ENCODE data around the gene THSD7A. TPM values are rescaled to one million over a fixed set of nuclear protein-coding genes. Genes with fewer than 3 reads are reported as not detected.

THSD7A gene
- total RNA-seq, 1 experiment from 2014 or later = 0.68 TPM

DNA sequence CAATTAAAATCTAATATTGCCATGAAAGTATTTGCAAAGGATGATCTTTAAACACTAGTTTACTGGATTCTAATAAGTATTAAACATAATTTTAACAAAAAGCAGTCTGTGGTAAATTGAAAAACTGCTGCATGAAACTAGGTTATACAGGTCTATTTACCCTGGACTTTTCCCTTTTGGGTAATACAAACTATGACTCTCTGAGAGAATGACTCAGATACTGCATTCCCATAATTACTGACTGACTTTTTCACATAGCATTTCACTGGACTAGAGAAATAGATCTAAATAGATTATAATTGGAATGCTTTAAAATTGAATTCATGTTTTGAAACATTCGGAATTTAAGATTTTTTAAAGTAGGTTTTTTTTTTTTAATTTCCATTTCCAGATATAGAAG is 395.7 kb downstream of the THSD7A start (continued):
- TF ChIP-seq, protein P1, sequence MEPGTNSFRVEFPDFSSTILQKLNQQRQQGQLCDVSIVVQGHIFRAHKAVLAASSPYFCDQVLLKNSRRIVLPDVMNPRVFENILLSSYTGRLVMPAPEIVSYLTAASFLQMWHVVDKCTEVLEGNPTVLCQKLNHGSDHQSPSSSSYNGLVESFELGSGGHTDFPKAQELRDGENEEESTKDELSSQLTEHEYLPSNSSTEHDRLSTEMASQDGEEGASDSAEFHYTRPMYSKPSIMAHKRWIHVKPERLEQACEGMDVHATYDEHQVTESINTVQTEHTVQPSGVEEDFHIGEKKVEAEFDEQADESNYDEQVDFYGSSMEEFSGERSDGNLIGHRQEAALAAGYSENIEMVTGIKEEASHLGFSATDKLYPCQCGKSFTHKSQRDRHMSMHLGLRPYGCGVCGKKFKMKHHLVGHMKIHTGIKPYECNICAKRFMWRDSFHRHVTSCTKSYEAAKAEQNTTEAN (CRISPR knock-in tag; IDR thresholded peaks at IDR 0.05) = no peak
- TF ChIP-seq EMX1 (CRISPR knock-in tag; IDR thresholded peaks at IDR 0.05) = no peak

DNA sequence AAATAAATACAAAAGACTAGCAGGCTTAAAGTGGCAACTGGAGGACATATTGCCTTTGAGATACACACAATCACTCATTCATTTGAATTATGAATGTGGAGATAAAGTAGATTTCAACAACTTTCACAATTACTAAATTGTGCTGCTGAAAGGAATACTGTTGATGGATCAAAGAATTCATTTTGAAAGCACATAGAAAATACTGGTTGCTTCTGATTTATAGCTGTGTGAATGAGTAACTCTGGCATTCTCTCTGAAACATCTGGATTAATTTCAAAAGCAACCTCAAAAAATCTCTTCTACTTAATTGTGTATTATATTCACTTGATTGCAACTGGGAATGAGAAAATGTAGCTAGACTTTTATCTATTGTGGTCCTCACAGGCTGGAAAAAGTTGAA is 397.6 kb downstream of the THSD7A start:
- Mint-ChIP-seq H3K4me3 (no peak overlapping the region), H3K36me3 (peaks cover 7% of the 10 kb centered on the region), H3K27ac (no peak overlapping the region), H3K27me3 (ENCODE audit: low read depth) (no peaks in the 10 kb centered on the region; the same call in 1 of the 2 replicates), H3K4me1 (peaks cover 17% of the 10 kb centered on the region), H3K9me3 (peaks cover 12% of the 10 kb centered on the region)
- ChIA-PET POLR2A (no interaction called here), CTCF (no interaction called here)
- ATAC-seq = no peak
- DNase-seq (ENCODE audit: low spot score) = no peak
- TF ChIP-seq IRF2 (CRISPR knock-in tag; IDR thresholded peaks at IDR 0.05; ENCODE audit: borderline replicate concordance, low read depth) (no peak), JAZF1 (CRISPR knock-in tag; IDR thresholded peaks at IDR 0.05) (no peak), TP53 (CRISPR knock-in tag; IDR thresholded peaks at IDR 0.05) (no peak), GRHL2 (CRISPR knock-in tag; IDR thresholded peaks at IDR 0.05; ENCODE audit: insufficient replicate concordance, severe bottlenecking) (no peak), FOXJ3 (CRISPR knock-in tag; IDR thresholded peaks at IDR 0.05; ENCODE audit: borderline replicate concordance) (no peak), CBFB (CRISPR knock-in tag; IDR thresholded peaks at IDR 0.05; ENCODE audit: low read depth) (no peak), HMGA2 (CRISPR knock-in tag; IDR thresholded peaks at IDR 0.05) (no peak), RELA (CRISPR knock-in tag; IDR thresholded peaks at IDR 0.05; ENCODE audit: borderline replicate concordance) (no peak), PRRX2 (CRISPR knock-in tag; IDR thresholded peaks at IDR 0.05) (no peak), ZNF396 (CRISPR knock-in tag; IDR thresholded peaks at IDR 0.05; ENCODE audit: borderline replicate concordance) (no peak), MXD4 (CRISPR knock-in tag; IDR thresholded peaks at IDR 0.05; ENCODE audit: borderline replicate concordance) (no peak), OVOL2 (CRISPR knock-in tag; IDR thresholded peaks at IDR 0.05; ENCODE audit: borderline replicate concordance) (no peak)

DNA sequence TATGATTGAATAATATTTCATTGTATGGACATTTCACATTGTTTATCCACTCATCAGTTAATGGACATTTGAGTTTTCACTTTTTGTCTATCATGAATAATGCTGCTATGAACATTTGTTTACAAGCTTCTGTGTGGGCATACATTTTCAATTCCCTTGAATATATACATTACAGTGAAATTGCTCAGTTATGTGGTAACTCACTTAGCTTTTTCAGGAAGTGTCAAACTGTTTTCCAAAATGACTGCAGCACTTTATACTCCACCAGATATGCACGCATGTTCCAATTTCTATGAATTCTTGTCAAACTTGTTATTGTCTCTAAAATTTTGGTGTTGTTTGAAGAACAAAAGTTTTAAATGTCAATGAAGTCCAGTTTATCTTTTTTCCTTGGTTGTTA is 401.2 kb downstream of the THSD7A start:
- DNase-seq (ENCODE audit: low spot score) (no peak), ATAC-seq (no peak)
- Mint-ChIP-seq H3K4me3 (no peak overlapping the region), H3K9me3 (peaks cover 11% of the 10 kb centered on the region), H3K36me3 (peaks cover 7% of the 10 kb centered on the region), H3K4me1 (peaks cover 12% of the 10 kb centered on the region), H3K27ac (no peak overlapping the region), H3K27me3 (ENCODE audit: low read depth) (no peaks in the 10 kb centered on the region; the same call in 1 of the 2 replicates)
- CTCF ChIA-PET = no interaction called here
- POLR2A ChIA-PET = no interaction called here
- TF ChIP-seq, protein P2, sequence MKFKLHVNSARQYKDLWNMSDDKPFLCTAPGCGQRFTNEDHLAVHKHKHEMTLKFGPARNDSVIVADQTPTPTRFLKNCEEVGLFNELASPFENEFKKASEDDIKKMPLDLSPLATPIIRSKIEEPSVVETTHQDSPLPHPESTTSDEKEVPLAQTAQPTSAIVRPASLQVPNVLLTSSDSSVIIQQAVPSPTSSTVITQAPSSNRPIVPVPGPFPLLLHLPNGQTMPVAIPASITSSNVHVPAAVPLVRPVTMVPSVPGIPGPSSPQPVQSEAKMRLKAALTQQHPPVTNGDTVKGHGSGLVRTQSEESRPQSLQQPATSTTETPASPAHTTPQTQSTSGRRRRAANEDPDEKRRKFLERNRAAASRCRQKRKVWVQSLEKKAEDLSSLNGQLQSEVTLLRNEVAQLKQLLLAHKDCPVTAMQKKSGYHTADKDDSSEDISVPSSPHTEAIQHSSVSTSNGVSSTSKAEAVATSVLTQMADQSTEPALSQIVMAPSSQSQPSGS (CRISPR knock-in tag; IDR thresholded peaks at IDR 0.05; ENCODE audit: borderline replicate concordance, low read depth) = no peak
- TF ChIP-seq HMGA2 (CRISPR knock-in tag; IDR thresholded peaks at IDR 0.05) (no peak), FOXP1 (CRISPR knock-in tag; IDR thresholded peaks at IDR 0.05; ENCODE audit: borderline replicate concordance) (no peak), IRF2 (CRISPR knock-in tag; IDR thresholded peaks at IDR 0.05; ENCODE audit: borderline replicate concordance, low read depth) (no peak), SMAD3 (CRISPR knock-in tag; IDR thresholded peaks at IDR 0.05; ENCODE audit: borderline replicate concordance) (no peak), ZNF671 (CRISPR knock-in tag; IDR thresholded peaks at IDR 0.05) (no peak), ZNF121 (CRISPR knock-in tag; IDR thresholded peaks at IDR 0.05) (no peak), CREB1 (CRISPR knock-in tag; IDR thresholded peaks at IDR 0.05) (no peak), CREM (CRISPR knock-in tag; IDR thresholded peaks at IDR 0.05) (no peak), ZNF416 (CRISPR knock-in tag; IDR thresholded peaks at IDR 0.05) (no peak), NR1H2 (CRISPR knock-in tag; IDR thresholded peaks at IDR 0.05) (no peak), NFATC4 (CRISPR knock-in tag; IDR thresholded peaks at IDR 0.05) (no peak), ATF1 (CRISPR knock-in tag; IDR thresholded peaks at IDR 0.05) (no peak), SP1 (CRISPR knock-in tag; conservative IDR thresholded peaks at IDR 0.05) (no peak)
- TF ChIP-seq, protein P3, sequence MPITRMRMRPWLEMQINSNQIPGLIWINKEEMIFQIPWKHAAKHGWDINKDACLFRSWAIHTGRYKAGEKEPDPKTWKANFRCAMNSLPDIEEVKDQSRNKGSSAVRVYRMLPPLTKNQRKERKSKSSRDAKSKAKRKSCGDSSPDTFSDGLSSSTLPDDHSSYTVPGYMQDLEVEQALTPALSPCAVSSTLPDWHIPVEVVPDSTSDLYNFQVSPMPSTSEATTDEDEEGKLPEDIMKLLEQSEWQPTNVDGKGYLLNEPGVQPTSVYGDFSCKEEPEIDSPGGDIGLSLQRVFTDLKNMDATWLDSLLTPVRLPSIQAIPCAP (CRISPR knock-in tag; IDR thresholded peaks at IDR 0.05) = no peak
- TF ChIP-seq, protein P4, sequence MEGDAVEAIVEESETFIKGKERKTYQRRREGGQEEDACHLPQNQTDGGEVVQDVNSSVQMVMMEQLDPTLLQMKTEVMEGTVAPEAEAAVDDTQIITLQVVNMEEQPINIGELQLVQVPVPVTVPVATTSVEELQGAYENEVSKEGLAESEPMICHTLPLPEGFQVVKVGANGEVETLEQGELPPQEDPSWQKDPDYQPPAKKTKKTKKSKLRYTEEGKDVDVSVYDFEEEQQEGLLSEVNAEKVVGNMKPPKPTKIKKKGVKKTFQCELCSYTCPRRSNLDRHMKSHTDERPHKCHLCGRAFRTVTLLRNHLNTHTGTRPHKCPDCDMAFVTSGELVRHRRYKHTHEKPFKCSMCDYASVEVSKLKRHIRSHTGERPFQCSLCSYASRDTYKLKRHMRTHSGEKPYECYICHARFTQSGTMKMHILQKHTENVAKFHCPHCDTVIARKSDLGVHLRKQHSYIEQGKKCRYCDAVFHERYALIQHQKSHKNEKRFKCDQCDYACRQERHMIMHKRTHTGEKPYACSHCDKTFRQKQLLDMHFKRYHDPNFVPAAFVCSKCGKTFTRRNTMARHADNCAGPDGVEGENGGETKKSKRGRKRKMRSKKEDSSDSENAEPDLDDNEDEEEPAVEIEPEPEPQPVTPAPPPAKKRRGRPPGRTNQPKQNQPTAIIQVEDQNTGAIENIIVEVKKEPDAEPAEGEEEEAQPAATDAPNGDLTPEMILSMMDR (IDR thresholded peaks at IDR 0.05) = no peak
- TF ChIP-seq, protein P5, sequence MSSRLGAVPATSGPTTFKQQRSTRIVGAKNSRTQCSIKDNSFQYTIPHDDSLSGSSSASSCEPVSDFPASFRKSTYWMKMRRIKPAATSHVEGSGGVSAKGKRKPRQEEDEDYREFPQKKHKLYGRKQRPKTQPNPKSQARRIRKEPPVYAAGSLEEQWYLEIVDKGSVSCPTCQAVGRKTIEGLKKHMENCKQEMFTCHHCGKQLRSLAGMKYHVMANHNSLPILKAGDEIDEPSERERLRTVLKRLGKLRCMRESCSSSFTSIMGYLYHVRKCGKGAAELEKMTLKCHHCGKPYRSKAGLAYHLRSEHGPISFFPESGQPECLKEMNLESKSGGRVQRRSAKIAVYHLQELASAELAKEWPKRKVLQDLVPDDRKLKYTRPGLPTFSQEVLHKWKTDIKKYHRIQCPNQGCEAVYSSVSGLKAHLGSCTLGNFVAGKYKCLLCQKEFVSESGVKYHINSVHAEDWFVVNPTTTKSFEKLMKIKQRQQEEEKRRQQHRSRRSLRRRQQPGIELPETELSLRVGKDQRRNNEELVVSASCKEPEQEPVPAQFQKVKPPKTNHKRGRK (CRISPR knock-in tag; IDR thresholded peaks at IDR 0.05; ENCODE audit: borderline replicate concordance) = no peak
- TF ChIP-seq, protein P6, sequence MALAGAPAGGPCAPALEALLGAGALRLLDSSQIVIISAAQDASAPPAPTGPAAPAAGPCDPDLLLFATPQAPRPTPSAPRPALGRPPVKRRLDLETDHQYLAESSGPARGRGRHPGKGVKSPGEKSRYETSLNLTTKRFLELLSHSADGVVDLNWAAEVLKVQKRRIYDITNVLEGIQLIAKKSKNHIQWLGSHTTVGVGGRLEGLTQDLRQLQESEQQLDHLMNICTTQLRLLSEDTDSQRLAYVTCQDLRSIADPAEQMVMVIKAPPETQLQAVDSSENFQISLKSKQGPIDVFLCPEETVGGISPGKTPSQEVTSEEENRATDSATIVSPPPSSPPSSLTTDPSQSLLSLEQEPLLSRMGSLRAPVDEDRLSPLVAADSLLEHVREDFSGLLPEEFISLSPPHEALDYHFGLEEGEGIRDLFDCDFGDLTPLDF (CRISPR knock-in tag; IDR thresholded peaks at IDR 0.05) = no peak
